ENCODE results near the gene PDE8B. TPM values are rescaled to one million over a fixed set of nuclear protein-coding genes. Genes with fewer than 3 reads are reported as not detected.

Gene PDE8B
- total RNA-seq, 3 donors from 2014 or later: 4.9 to 57.1 (median 8.6) TPM

GRCh38 chr5:77168161-77168878, 42.2 kb upstream of the PDE8B start:
- H3K4me1 ChIP-seq: no peaks in the 10 kb centered on the region
- H3K27me3 ChIP-seq: no peaks in the 10 kb centered on the region
- no peaks in the 10 kb centered on the region for H3K36me3 ChIP-seq
- H3K9me3 ChIP-seq: no peaks in the 10 kb centered on the region
- DNase-seq (ENCODE audit: low spot score in 2 of 2): peak; percentile 44 to 74
- no peak for TF ChIP-seq POLR2A (IDR thresholded peaks at IDR 0.05)
- no peak for TF ChIP-seq POLR2AphosphoS5 (IDR thresholded peaks at IDR 0.05)
- no peak for TF ChIP-seq CTCF (IDR thresholded peaks at IDR 0.05)
- peak overlapping the region; percentile 52 to 67 for H3K27ac ChIP-seq
- intact Hi-C loops (cut with DNase I; ENCODE audit: low total_unique reads): loop anchor here (5.0 kb wide), 1 partner anchor 764 kb away; no protein-coding TSS in a partner anchor
- H3K4me3 ChIP-seq: peak overlapping the region in 1 of 3 donors; percentile 46

- Histone ChIP-seq H3K4me3 (no peak overlapping the region), H3K27me3 (no peaks in the 10 kb centered on the region), H3K36me3 (no peaks in the 10 kb centered on the region), H3K9me3 (no peaks in the 10 kb centered on the region), H3K4me1 (no peaks in the 10 kb centered on the region), H3K27ac (peak overlapping the region; percentile 52 to 67)
- intact Hi-C loops (cut with DNase I; ENCODE audit: low total_unique reads): loop anchor here (5.0 kb wide), 1 partner anchor 763 kb away; no protein-coding TSS in a partner anchor
- DNase-seq (ENCODE audit: low spot score in 2 of 2): peak; percentile 37 to 88
- no peak for TF ChIP-seq POLR2AphosphoS5 (IDR thresholded peaks at IDR 0.05)
- no peak for TF ChIP-seq CTCF (IDR thresholded peaks at IDR 0.05)
- no peak for TF ChIP-seq POLR2A (IDR thresholded peaks at IDR 0.05)
Observed at GRCh38 chr5:77168879-77169244, 41.6 kb upstream of the PDE8B start.

- H3K27ac ChIP-seq: no peak overlapping the region
- no peaks in the 10 kb centered on the region for H3K4me1 ChIP-seq
- H3K9me3 ChIP-seq: no peaks in the 10 kb centered on the region
- intact Hi-C loops (cut with DNase I; ENCODE audit: low total_unique reads): no loop called here
- H3K27me3 ChIP-seq: no peaks in the 10 kb centered on the region
- DNase-seq (ENCODE audit: low spot score in 2 of 2): no peak
- TF ChIP-seq POLR2A (IDR thresholded peaks at IDR 0.05): no peak
- TF ChIP-seq CTCF (IDR thresholded peaks at IDR 0.05): no peak
- no peak for TF ChIP-seq POLR2AphosphoS5 (IDR thresholded peaks at IDR 0.05)
- H3K4me3 ChIP-seq: no peak overlapping the region
- H3K36me3 ChIP-seq: no peaks in the 10 kb centered on the region
Observed at GRCh38 chr5:77170196-77170890, 40.1 kb upstream of the PDE8B start.

- Histone ChIP-seq H3K9me3 (no peaks in the 10 kb centered on the region), H3K4me1 (no peaks in the 10 kb centered on the region), H3K27me3 (no peaks in the 10 kb centered on the region), H3K36me3 (no peaks in the 10 kb centered on the region), H3K4me3 (no peak overlapping the region), H3K27ac (no peak overlapping the region)
- TF ChIP-seq CTCF (IDR thresholded peaks at IDR 0.05): no peak
- TF ChIP-seq POLR2A (IDR thresholded peaks at IDR 0.05): no peak
- TF ChIP-seq POLR2AphosphoS5 (IDR thresholded peaks at IDR 0.05): no peak
- intact Hi-C loops (cut with DNase I; ENCODE audit: low total_unique reads): no loop called here
- no peak for DNase-seq (ENCODE audit: low spot score in 2 of 2)
Observed at GRCh38 chr5:77171141-77171910, 39.2 kb upstream of the PDE8B start.
